Neuron (in vitro differentiated cells): ENCODE data around the gene DDB1.

Experiments used
- H2AFZ ChIP-seq: one replicate; pipeline ENCODE4 v1.6.1; 2013; ENCODE audit warnings: low read depth, mild to moderate bottlenecking, inconsistent platforms, low read length, moderate library complexity
- H3K27me3 ChIP-seq: one replicate; pipeline ENCODE4 v1.6.1; 2013; ENCODE audit warnings: low read length; ENCODE audit not compliant: insufficient read depth
- H3K36me3 ChIP-seq: one replicate; pipeline ENCODE4 v1.6.1; 2013; ENCODE audit warnings: low read length; ENCODE audit not compliant: insufficient read depth
- H3K4me1 ChIP-seq: one replicate; pipeline ENCODE4 v1.6.1; 2013; ENCODE audit warnings: low read length; ENCODE audit not compliant: insufficient read depth
- H3K4me3 ChIP-seq: 2 replicates; pipeline ENCODE4 v1.5.1; 2013; ENCODE audit warnings: mild to moderate bottlenecking, low read length, moderate library complexity
- H3K9me3 ChIP-seq: one replicate; pipeline ENCODE4 v1.6.1; 2013; ENCODE audit warnings: low read length

Gene DDB1

DNA sequence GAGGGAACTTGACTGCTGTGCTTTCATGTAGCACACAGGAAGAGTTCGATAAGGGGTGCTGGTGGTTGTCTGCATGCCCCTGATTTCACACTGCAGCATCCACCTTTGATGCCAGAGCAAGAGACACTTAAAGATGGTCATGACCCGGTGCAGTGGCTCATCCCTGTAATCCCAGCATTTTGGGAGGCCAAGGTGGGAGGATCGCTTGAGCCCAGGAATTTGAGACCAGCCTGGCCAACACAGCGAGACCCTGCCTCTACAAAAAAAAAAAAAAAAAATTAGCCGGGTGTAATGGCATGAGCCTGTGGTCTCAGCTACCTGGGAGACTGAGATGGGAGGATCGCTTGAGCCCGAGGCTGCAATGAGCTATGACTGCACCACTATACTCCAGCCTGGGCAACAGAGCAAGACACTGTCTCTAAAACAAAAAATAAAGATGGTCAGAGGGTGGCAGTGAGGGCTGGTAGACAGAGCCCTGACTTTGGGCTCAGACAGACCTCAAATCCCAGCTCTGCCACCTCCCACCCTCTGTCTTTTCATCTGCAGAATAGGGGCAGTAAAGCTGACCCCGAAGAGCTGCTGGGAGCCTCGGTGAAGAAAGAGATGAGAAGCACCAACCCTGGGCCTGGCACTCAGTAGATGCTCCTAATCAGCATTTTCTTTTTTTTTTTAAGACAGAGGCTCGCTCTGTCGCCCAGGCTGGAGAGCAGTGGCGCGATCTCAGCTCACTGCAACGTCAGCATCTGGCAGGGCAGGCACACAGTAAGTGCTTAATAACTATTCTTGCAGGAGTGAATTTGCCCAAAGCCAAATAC lies 55.5 kb downstream of the DDB1 start:
- Histone ChIP-seq H3K4me1 (no peaks in the 10 kb centered on the region), H3K4me3 (no peak overlapping the region), H3K9me3 (no peaks in the 10 kb centered on the region), H3K36me3 (no peaks in the 10 kb centered on the region), H2AFZ (no peak overlapping the region), H3K27me3 (no peaks in the 10 kb centered on the region)

DNA sequence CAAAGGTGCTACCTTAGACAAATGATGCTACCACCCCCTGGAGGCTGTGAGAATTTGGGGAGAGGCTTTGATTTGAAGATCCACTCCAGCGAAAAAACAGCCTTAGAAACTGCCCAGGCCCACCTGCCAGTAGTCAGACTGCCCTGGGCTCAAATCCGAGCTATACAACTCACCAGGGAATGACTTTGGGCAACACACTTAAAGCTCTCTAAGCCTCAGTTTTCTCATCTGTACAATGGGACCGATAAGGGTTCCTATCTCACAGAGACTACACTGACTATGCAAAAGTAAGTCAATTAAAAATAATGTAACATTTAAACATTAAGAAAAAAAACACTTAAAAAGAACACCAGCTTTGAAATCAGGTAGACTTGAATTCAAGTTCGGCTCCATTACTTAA lies 57.7 kb downstream of the DDB1 start:
- H3K4me3 ChIP-seq: no peak overlapping the region
- no peak overlapping the region for H2AFZ ChIP-seq
- no peaks in the 10 kb centered on the region for H3K9me3 ChIP-seq
- no peaks in the 10 kb centered on the region for H3K4me1 ChIP-seq
- no peaks in the 10 kb centered on the region for H3K36me3 ChIP-seq
- H3K27me3 ChIP-seq: no peaks in the 10 kb centered on the region

DNA sequence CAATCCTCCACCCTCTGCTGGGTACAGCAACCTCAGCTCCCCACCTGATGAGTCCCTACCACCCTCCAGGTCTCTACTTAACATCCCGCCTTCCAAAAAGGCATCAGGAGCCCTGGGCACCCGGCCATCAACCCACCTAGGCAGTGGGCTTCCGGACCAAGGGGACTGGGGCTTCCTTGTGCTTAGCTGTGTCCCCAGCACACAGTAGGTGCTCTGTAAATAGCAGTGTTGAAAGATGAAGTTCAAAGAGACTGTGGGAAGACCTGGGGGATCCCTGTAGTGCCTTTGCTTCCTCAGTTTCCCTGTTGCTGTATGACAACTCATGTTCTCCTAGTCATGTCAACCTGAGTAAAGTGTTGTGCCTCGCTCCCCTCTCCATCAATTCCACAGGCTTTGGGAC lies 58.8 kb downstream of the DDB1 start:
- H3K36me3 ChIP-seq: no peaks in the 10 kb centered on the region
- no peaks in the 10 kb centered on the region for H3K9me3 ChIP-seq
- no peak overlapping the region for H2AFZ ChIP-seq
- no peaks in the 10 kb centered on the region for H3K4me1 ChIP-seq
- no peak overlapping the region for H3K4me3 ChIP-seq
- no peaks in the 10 kb centered on the region for H3K27me3 ChIP-seq

DNA sequence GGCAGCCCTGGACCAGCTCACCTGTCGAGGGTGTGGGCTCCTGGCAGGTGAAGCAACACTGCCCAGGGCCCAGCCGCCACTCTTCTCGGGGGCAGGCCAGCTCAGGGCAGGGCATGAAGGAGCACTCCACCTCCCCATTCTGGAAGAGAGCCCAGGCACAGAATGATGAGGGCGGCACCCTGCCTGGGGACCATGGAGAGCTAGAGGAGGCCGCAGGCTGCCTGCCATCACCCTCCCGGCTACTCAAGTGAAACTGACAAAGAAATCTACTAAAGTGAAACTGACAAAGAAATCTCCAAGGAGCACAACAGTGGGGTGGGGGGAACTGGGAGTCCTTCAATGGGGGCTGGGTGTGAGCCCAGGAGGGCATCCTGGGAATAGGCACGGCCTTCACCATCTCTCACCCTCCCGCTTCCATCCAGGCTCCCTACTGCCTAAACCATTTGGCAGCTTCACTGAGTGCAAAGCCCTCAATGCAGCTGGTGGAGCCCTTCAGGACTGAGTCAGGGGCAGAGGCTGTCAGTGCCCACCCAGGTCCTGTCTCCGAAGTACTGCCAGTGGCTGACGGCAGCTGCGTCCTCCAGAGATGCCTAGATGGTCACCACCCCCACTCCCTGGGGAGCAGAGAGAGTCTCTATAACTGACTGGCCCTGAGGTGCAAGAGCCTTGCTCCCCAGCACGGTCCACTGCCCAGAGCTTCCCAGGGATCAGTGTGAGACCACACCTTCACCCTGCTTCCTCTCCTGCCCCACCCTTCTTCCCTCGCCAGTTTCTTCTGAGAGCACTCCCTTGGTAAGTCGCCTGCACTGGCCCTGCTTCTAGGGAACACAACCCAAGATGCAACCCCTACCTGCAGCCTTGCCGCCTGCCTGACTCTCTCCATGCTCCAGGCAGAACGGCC lies 59.5 kb downstream of the DDB1 start:
- Histone ChIP-seq H3K27me3 (no peaks in the 10 kb centered on the region), H3K9me3 (no peaks in the 10 kb centered on the region), H2AFZ (no peak overlapping the region), H3K36me3 (no peaks in the 10 kb centered on the region), H3K4me3 (no peak overlapping the region), H3K4me1 (no peaks in the 10 kb centered on the region)

DNA sequence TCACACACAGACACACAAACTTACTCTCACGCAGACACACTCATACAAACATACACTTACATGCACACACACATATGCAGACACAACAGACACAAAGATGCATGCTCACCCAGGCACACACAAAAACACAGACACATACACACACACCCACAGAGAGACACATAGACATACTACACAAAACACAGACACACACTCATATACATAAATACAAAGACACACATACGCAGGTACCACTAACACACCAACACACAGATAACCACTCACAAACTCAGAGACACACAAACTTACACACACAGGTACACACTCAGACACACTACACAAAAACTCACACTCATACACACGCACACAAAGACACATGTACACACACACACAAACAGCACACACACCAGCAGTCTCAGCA lies 60.2 kb downstream of the DDB1 start:
- Histone ChIP-seq H3K4me3 (no peak overlapping the region), H3K36me3 (no peaks in the 10 kb centered on the region), H3K4me1 (no peaks in the 10 kb centered on the region), H2AFZ (no peak overlapping the region), H3K9me3 (no peaks in the 10 kb centered on the region), H3K27me3 (no peaks in the 10 kb centered on the region)

DNA sequence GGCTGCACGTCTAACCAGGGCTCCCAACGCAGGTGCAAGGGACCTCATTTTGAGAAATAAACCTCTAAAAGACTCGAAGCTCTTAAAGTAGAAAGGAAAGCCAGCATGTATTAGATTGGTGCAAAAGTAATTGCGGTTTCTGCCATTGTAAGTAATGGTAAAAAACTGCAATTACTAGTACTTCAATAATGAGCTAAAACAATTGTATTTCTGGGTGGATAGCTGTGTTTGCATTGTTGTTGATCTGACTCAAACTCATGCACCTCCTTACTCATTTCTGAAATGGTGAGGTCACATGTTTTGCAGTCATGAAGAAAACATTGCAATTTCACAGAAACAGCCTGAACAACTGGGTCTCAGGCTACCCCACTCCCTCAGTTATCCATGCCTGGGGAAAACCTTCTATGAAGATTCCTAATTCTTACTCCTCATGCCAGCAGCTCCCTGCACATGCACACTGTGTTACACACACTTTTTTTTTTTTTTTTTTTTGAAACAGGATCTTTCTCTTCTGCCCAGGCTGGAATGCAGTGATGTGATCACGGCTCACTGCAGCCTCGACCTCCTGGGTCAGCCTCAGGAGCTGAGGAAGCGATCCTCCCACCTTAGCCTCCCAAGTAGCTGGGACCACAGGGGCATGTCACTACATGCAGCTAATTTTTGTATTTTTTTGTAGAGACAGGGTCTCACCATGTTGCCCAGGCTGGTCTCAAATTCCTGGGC lies 62.4 kb downstream of the DDB1 start:
- Histone ChIP-seq H2AFZ (no peak overlapping the region), H3K27me3 (no peaks in the 10 kb centered on the region), H3K4me3 (no peak overlapping the region), H3K9me3 (no peaks in the 10 kb centered on the region), H3K36me3 (no peaks in the 10 kb centered on the region), H3K4me1 (no peaks in the 10 kb centered on the region)

DNA sequence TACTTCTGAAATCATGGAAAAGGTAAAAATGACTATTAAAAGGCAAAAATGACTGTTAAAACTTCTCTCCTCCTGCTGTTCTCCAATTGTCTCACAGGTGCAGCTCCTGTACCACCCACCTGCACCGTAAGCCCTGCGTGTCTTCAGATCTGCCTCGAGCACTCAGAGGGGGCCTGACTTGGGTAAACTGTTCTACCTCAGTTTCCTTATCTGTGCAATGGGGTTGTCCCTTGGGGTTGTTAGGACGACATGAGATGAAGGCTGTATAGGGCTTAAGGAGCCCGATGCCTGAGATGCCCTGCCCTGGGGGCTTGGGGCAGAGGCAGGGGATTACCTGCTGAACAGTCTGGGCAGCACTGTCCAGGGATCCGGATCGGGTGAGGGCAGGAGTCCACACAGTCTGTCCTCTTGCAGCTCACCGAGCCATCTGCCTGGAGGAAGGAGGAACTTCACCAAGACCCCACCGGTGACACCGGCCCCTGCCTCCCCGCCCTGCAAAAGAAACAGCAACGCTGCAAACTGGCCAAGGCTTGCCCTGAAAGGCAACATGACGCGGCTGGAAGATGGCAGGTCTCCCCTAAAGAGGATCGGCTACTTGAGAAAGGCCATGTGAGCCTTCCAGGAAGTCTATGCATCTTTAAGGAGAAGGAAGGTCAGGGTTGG lies 64.2 kb downstream of the DDB1 start:
- Histone ChIP-seq H3K9me3 (no peaks in the 10 kb centered on the region), H2AFZ (no peak overlapping the region), H3K4me1 (no peaks in the 10 kb centered on the region), H3K4me3 (no peak overlapping the region), H3K27me3 (no peaks in the 10 kb centered on the region), H3K36me3 (no peaks in the 10 kb centered on the region)

DNA sequence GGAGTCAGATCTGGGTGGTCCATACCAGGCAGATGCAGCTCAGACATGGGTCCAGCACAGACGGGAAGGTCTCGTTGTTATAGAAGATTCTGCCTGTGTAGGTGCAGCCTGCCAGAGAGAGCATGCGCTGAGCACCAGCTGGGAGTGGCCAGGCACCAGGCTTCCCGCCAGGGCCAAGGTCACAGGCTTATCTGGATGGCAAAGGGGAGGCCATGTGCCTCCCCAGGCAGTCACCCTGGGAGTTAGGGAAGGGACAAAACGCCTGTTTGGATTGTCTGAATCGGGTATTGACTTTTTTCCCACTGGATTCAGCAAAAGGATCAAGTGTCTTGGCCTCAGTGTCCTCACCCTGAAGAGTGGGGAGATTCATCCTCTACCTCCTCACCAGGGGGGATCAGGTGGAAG lies 65.5 kb downstream of the DDB1 start:
- Histone ChIP-seq H3K27me3 (no peaks in the 10 kb centered on the region), H3K9me3 (no peaks in the 10 kb centered on the region), H3K4me1 (no peaks in the 10 kb centered on the region), H2AFZ (no peak overlapping the region), H3K36me3 (no peaks in the 10 kb centered on the region), H3K4me3 (no peak overlapping the region)

DNA sequence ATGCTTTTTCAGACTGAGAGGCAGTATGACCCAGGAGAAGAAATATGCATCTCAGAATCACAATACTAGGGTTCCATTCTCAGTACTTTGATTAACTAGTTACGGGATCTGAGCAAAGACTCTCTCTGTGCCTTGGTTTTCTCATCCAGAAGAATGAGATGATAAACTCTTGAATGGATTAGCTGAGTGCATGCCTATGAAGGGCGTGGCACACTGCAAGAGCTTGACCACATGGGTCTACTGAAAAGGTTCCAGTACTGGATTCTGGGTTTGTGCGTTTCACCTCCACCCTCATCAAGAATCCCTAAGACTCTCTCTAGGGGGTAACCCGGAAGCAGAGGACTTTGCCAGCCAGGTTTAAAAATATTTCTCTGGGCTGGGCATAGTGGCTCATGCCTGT lies 66.3 kb downstream of the DDB1 start:
- H3K4me1 ChIP-seq: no peaks in the 10 kb centered on the region
- no peaks in the 10 kb centered on the region for H3K27me3 ChIP-seq
- H3K36me3 ChIP-seq: no peaks in the 10 kb centered on the region
- H3K9me3 ChIP-seq: no peaks in the 10 kb centered on the region
- H3K4me3 ChIP-seq: no peak overlapping the region
- H2AFZ ChIP-seq: no peak overlapping the region

DNA sequence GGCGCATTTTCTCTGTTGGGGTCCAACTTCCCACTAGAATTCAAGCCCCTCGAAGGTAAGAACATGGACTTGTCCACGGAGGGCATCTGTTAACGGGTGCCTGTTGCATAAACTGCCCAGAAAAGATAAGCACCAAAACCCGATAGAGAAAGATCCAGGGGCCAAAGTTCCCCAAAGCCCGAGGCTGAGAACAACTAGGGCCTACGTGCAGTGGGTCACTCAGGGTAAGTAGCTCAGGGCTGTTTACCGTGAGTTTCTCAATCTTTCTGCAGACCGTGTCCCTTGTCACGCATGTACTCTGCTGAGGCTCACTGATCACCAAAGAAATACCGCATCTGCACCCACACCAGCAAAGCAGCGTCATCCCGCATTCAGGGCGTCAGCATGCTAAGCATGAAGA lies 67.5 kb downstream of the DDB1 start:
- H3K4me3 ChIP-seq: no peak overlapping the region
- no peaks in the 10 kb centered on the region for H3K4me1 ChIP-seq
- H3K27me3 ChIP-seq: no peaks in the 10 kb centered on the region
- no peak overlapping the region for H2AFZ ChIP-seq
- no peaks in the 10 kb centered on the region for H3K36me3 ChIP-seq
- H3K9me3 ChIP-seq: no peaks in the 10 kb centered on the region

DNA sequence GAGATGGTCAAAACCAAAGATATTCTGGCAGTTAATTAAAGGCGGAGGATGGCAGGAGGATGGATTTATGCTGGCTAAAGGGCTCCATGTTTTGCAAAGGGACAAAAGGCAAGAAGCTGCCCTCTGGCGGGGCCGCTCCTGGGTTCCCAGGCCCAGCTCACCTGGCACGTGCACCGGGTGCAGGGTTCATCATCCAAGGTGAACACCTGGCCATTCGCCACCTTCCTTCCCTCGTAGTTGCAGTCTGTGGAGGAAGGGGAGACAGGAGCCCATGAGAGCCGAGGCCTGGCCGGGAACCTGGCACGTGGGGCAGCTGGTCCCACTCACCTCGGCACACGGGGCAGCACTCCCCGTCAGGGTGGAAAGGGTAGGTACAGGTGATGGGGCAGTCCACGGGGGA lies 68.1 kb downstream of the DDB1 start:
- Histone ChIP-seq H3K27me3 (no peaks in the 10 kb centered on the region), H3K4me1 (no peaks in the 10 kb centered on the region), H3K9me3 (no peaks in the 10 kb centered on the region), H2AFZ (no peak overlapping the region), H3K36me3 (no peaks in the 10 kb centered on the region), H3K4me3 (no peak overlapping the region)

DNA sequence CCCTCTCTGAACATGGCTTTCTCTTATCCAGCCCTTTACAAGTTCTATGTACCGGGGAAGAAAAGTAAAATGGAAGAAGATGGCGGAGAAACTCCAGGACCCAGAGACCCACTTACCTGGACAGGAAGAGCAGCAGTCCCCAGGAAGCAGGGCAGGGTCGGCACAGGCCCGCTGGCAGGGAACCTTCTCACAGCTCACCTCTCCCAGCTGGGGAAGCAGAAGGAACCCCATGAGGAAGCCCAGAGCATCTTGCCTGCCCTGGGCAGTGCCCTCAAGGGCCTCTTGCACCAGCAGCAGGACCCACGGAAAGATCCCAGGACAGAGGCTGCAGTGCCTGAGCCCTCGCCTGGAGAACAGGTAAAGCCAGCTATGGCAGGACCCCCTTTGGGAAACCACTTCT lies 68.5 kb downstream of the DDB1 start:
- Histone ChIP-seq H3K9me3 (no peaks in the 10 kb centered on the region), H3K4me3 (no peak overlapping the region), H2AFZ (no peak overlapping the region), H3K36me3 (no peaks in the 10 kb centered on the region), H3K4me1 (no peaks in the 10 kb centered on the region), H3K27me3 (no peaks in the 10 kb centered on the region)

DNA sequence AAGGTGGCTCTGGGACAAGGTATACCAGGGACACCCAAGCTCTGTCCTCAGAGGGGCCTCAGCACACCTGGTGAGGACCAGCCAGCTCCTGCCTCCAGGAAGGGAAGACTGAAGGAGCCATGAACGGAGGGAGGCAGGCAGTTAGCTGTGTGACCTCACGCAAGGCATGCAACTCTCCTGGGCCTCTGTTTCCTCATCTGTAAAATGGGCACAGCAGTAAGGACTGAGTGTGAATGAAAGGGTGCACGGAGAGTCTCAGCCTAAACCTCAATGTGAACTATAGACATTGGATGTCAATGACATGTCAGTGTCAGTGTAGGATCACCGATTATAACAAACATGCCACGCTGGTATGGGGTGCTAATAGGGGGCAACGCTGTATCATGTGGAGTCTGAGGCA lies 73.5 kb downstream of the DDB1 start:
- H3K27me3 ChIP-seq: no peaks in the 10 kb centered on the region
- H2AFZ ChIP-seq: no peak overlapping the region
- no peaks in the 10 kb centered on the region for H3K4me1 ChIP-seq
- H3K9me3 ChIP-seq: no peaks in the 10 kb centered on the region
- H3K36me3 ChIP-seq: no peaks in the 10 kb centered on the region
- H3K4me3 ChIP-seq: no peak overlapping the region
